Measurements from ENCODE around the gene DIPK1C.

The DIPK1C gene

DNA sequence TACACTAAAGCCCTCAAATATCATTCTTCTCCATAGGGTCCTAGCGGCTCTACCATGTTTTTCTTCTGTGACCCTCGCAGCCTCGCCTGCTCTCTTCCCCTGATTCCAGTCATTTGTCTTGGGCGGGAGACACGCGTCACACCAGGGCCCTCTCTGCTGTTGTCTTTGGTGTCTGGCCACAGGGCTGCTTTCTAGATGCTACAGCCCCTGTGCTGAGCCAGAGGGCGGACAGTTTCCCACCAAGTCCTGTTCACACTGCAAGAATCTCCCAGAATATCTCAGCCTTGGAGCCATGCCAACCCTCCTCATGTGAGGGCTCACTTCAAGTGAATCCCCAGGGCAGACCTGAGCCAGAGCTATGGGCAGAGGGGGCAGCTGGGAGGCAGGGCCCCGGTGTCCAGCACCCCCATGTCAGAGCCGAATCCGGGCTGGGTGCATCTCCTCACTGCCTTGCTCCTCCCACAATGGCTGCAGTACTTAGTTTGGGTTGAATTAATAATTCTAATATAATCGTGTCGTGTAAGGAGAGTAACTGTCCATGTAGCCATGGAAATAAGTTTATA, 42.1 kb downstream of the DIPK1C start:
- no peak for DNase-seq

GRCh38 chr18:74413836-74414235, 43.3 kb downstream of the DIPK1C start:
- no peak for DNase-seq

- no peak for DNase-seq
Observed at GRCh38 chr18:74412116-74412880, 44.8 kb downstream of the DIPK1C start.

DNA sequence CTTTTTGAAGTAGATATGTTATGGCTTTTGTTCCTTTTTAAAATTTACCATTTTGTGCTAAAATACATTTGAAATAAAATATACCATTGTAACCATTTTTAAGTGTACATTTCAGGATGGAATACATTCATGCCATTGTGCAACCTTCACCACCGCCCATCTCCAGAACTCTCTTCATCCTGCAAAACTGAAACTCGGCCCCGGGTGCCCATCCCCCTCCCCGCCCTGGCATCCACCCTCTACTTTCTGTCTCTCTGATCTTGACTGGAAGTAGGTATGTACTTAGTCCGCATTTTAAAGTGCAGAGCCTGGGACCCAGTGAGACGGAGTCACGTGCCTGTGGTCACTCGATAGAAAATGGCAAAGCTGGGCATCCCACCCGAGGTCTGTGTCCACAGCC, 45.6 kb downstream of the DIPK1C start:
- no peak for DNase-seq

DNA sequence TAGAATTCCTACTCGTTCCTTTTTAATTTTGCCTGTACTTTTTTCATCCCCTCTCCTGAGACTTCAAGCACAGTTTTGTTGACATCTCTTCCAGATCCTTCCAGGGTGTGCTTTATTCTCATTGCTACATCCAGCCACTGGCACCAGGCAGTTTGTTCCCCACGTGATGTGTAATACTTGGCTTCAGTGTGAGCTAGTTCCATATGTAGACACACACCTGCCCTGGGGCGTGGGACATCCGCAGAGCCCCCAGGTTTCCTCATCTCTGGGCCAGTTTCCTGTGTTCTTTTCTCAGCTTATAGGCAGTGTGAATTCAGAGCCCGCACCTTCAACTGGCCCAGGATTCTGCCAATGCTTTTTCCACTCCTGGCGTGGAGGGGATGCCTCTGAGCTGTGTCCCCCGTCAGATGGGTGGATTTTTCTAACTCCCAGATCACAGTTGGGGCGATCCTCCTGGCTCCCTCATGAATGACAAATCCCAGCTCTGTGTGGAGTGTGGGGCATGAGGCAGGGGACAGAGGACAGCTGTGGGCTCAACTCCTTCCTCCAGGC, 46.6 kb downstream of the DIPK1C start:
- DNase-seq, result no peak

GRCh38 chr18:74407888-74408287, 49.2 kb downstream of the DIPK1C start:
- DNase-seq, result no peak

GRCh38 chr18:74402806-74403433, 54.2 kb downstream of the DIPK1C start:
- DNase-seq, result no peak

DNA sequence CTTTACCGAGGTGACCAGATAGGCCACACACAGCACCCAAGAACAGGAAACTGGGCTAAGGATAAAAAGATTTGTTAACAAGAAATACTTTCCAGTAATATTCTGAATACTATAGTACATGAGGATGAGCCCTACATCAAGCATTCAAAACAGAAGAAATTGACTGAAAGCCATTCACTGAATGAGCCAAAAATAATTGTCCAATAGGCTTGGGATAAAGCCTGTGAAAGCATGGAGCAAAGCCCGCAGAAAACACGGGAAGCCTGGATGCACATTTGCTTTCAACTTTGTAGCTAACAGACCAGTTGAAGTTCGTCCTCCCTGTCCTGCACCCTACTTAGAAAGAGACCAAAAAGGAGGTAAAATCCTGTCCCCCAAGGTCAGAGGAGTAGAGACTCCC, 56.3 kb downstream of the DIPK1C start:
- DNase-seq, result no peak

GRCh38 chr18:74399091-74399887, 57.8 kb downstream of the DIPK1C start:
- DNase-seq, result no peak

GRCh38 chr18:74397572-74397971, 59.5 kb downstream of the DIPK1C start:
- no peak for DNase-seq

DNA sequence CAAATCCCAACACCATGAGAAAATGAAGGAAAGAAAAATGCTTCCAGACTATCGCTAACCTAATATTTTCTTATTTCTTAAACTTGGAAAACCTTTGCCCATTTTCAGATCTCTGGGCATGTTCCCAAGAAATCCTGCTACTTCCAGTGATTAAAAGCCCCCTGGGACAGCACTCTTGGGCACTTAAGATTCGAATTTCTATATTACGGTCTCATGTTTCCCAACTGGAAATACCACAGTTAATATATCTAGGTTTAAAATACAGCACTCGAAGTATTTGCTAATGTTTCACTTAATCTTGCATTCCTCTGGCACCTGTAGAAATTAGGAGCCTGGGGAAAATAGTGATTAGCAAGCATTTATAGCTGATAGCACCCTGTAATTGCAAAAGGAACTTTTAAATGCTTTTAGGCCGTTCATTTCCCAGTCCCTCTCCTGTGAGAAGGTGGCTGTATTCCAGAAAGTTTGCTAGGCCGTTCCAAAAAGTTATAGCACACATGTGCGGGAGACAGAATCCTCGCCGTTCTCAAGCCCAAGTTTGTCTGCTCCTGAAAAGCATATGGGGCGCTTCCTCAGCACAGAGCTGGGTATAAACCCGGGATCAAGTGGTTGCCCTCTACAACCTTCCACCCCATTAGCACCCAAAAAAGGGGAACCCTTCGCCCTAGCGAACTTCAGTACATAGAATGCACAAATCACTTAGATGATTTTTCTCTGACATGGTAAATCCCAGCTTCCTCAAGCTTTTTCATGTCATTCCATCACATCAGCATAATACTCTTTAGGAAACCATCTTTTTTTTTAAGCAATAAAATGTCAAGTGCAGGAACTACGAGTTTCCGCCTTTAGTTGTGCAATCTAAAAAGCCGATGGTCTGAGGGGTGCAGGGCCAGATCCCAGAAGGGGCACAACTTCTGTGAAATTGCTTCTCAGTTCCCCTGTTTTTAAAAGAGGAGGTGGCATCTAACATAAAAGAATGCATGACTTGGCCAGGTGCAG, 60.6 kb downstream of the DIPK1C start:
- DNase-seq, result no peak

DNA sequence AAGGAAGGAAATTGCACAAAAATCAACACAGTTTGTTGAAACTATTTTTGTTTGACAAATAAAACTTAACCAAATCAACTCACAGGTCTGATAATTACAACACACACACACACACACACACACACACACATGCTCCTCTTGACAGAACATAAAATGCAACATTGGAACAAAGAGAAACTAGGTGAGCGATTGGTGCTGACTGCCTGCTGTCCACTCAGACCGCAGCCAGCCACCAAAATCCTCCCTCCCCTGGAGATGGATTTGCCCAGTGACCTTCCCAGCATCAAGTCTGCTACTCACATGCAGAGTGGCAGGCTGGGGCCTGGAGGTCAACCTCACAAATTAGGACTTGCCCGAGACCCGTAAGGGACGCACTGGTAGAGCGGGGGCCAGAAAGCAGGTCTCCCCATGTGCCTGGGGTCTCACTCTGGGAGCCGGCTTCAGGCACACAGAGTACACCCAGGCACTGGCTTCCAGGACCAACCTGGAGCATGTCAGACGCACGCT, 61.4 kb downstream of the DIPK1C start:
- no peak for DNase-seq

- no peak for DNase-seq
Observed at GRCh38 chr18:74395006-74395405, 62.1 kb downstream of the DIPK1C start.

GRCh38 chr18:74392323-74392722, 64.8 kb downstream of the DIPK1C start:
- no peak for DNase-seq

GRCh38 chr18:74390900-74391299, 66.2 kb downstream of the DIPK1C start:
- no peak for DNase-seq

- no peak for DNase-seq
Observed at GRCh38 chr18:74389991-74390390, 67.1 kb downstream of the DIPK1C start.

DNA sequence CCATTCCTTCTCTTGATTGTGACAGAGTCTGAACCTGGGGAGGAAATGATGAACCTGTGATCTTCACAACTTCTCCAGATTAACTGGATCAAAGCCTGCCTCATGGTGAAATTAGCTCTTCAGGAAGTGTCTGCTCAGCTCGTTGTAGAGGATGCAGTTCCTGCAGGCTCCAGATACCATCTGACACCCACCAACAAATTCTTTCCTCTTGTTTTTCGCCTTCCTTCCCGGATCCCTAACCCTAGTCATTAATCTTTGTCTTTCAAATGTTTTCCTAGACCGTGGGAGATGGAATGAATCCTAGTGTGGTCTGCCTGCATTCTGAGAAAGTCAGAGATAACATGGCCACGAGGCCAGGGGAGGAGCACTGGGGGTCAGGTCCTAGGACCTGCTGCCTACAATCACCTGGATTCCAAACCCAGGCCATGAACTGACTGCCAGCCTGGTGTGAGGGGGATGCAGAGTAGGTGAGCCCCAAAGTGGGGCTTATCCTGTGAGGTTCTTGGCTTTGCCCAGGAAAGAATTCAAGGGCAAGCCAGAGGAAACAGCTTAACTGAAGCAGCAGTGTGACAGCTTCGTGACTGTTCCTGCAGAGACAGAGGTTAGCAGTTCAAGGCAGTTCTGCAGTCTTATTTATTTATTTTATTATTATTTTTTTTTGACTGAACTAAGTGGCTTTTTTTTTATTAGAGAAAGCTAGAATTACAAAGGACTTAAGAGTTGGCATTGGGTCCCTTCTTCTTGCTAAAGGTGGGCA, 67.8 kb downstream of the DIPK1C start:
- no peak for DNase-seq

DNA sequence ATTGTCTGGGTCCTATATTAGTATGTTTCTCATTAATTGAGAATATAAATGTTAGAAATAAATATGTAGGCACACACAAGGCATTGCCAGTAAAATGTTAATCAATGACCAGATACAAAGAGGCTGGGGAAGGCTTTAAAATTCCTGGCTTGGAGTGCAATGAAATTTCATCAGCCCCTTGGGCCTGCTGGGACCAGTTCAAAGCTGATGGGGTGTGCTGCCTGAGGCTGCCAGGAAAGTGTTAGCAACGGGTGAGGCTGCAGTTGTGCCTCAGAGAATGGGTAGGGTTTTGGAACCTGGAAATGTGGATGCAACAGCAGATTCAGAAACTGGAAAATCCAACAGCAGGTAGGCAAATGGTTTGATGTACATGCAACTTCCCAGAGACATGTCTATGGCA, 68.9 kb downstream of the DIPK1C start:
- DNase-seq, result no peak

GRCh38 chr18:74387383-74387782, 69.7 kb downstream of the DIPK1C start:
- DNase-seq, result no peak

Data from CD4-positive, alpha-beta T cell treated with Interleukin-4 for 1 hour (primary cell).